Activated naive CD4-positive, alpha-beta T cell treated with anti-CD3 and anti-CD28 coated beads, Interleukin-2, amount 50 U/mL, for 72 hours (primary cell): ENCODE data around the gene ZNF618. TPM values are rescaled to one million over a fixed set of nuclear protein-coding genes. Genes with fewer than 3 reads are reported as not detected.
A peak's percentile ranks its signal among the peaks of the same experiment; 100 is the strongest.

Experiments used
- ATAC-seq, 2 donors: fragments of 150-1000 bp; cut with Tn5 transposase; 2 replicates each; pipeline ENCODE4 v1.10.0; 2021; ENCODE audit warnings: mild to moderate bottlenecking in 2 of 2, moderate library complexity in 2 of 2
- DNase-seq, 2 donors: peaks; one replicate each; pipeline ENCODE4 v3.0.0; 2021 to 2022; ENCODE audit warnings: low spot score in 2 of 2
- H3K27ac Mint-ChIP-seq, 2 donors: one replicate each; pipeline ENCODE4 v1.8.0; 2022; ENCODE audit warnings: mild to moderate bottlenecking in 2 of 2, mixed read lengths in 2 of 2
- H3K36me3 Mint-ChIP-seq, 2 donors: one replicate each; pipeline ENCODE4 v1.8.0; 2022; ENCODE audit warnings: mixed read lengths in 2 of 2
- H3K9me3 Mint-ChIP-seq, 2 donors: one replicate each; pipeline ENCODE4 v1.8.0; 2022; ENCODE audit warnings: mixed read lengths in 2 of 2
- total RNA-seq, 2 donors: library from RNA; stranded (reverse); gene quantifications; one replicate each; pipeline ENCODE4 v1.2.3, GENCODE V29; 2022

The ZNF618 gene
- total RNA-seq, 2 donors from 2014 or later, result 0.08 to 0.09 TPM

- Mint-ChIP-seq H3K9me3 (peaks cover 0 to 2% of the 10 kb centered on the region in 2 donors), H3K27ac (no peak overlapping the region), H3K36me3 (no peaks in the 10 kb centered on the region)
- ATAC-seq (no peak), DNase-seq (no peak)
Observed at GRCh38 chr9:113898596-113898995, 22.5 kb downstream of the ZNF618 start.

GRCh38 chr9:113899205-113899604 lies 23.1 kb downstream of the ZNF618 start:
- Mint-ChIP-seq H3K9me3 (peaks cover 5 to 6% of the 10 kb centered on the region in 2 donors), H3K27ac (no peak overlapping the region), H3K36me3 (no peaks in the 10 kb centered on the region)
- ATAC-seq, result no peak
- no peak for DNase-seq

DNA sequence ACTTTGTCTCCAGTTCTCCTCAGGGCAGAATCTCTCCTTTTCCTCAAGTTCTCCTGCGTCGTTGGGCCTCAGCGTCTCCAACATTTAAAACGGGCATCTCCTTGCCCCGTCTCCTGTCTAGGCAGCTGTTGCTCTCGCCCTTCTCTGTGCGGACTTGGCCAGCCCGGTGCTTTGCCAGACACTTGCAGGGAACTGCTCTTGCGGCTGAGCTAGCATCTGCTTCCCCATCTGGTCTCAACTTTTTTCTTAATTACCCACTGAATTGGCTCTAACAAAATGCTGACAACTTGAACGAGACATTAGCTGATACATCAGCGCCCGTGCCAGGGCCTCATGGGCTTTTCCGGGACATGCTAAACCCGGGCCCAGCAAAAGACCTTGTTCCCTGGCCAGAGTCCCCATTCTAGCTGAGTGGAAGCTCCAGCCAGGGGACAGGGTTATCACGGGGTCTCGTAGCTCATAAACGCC lies 25.1 kb downstream of the ZNF618 start:
- DNase-seq, result no peak
- Mint-ChIP-seq H3K9me3 (peaks cover 6 to 14% of the 10 kb centered on the region in 2 donors), H3K27ac (no peak overlapping the region), H3K36me3 (no peaks in the 10 kb centered on the region)
- no peak for ATAC-seq

DNA sequence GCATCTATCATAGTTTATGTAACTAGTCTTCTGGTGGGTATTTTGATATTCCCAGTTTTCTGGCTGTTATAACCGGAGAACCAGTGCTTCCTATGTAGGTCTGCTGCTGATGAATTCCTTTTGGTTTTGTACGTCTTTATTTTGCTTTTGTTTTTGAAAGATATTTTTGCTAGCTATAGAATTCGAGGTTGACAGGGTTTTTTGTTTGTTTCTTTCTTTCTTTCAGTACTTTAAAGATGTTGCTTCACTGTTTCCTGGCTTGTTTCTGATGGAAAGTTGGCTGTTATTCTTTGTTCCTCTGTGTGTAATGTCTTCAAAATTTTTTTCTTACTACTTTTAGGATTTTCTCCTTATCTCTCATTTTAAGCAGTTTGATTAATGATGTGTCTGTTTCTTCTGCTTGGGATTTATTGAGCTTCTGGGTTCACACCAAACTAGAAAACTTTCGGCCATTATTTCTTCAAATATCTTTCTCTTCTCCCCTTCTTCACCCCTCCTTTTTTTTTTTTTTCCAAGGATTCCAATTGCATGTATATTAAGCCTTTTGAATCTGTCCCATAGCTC lies 27.5 kb downstream of the ZNF618 start:
- DNase-seq (no peak), ATAC-seq (no peak)
- no peak overlapping the region for H3K27ac Mint-ChIP-seq
- peaks cover 6 to 14% of the 10 kb centered on the region in 2 donors for H3K9me3 Mint-ChIP-seq
- no peaks in the 10 kb centered on the region for H3K36me3 Mint-ChIP-seq

GRCh38 chr9:113906411-113907110 lies 30.5 kb downstream of the ZNF618 start:
- Mint-ChIP-seq H3K9me3 (peaks cover 6 to 14% of the 10 kb centered on the region in 2 donors), H3K36me3 (no peaks in the 10 kb centered on the region), H3K27ac (no peak overlapping the region)
- no peak for ATAC-seq
- DNase-seq, result no peak

DNA sequence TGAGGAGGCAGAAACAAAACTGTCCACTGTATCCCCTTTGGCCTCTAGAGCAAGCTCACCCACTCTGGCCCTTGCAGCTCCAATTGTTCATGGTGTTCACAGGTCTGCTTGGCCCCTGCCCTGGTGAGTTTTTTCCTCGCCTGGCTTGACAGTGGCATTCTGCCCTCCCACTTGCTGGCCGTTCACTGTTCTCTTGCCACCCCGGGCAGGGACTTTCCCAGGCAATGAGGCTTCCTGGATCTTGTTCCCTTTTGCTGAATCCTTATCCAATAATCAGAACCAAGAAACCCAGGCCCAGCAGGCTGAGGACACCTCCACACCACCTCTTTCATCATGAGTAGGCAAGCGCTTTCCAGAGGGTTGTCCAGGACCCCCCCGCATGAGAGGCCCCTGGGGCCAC lies 31.2 kb downstream of the ZNF618 start:
- H3K36me3 Mint-ChIP-seq, result no peaks in the 10 kb centered on the region

DNA sequence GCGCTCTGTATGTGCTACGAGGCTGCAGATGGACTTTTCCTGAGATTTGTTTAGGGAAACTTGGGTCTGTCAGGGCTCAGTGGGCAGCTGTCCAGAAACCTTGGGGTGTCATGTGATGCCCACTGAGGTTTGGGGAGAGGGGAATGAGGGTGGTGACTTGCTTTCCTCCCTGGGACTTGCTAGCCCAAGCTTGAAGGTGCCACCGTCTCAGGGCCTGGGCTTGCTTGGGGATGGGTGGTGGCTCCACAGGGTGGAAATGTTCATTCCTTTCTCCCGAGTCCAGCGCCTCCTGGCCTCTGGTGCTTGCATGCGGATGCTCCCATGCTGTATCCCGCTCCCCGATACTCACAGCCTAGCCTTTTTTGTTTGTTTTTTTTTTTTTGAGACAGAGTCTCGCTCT lies 33.3 kb downstream of the ZNF618 start:
- Mint-ChIP-seq H3K9me3 (peaks cover 0 to 9% of the 10 kb centered on the region in 2 donors), H3K36me3 (no peaks in the 10 kb centered on the region), H3K27ac (no peak overlapping the region)
- DNase-seq (no peak), ATAC-seq (no peak)

More for the DNA sequence above, 31.2 kb downstream of the ZNF618 start:
- no peak for DNase-seq
- ATAC-seq, result no peak
- H3K9me3 Mint-ChIP-seq, result peaks cover 6 to 14% of the 10 kb centered on the region in 2 donors
- no peak overlapping the region for H3K27ac Mint-ChIP-seq

GRCh38 chr9:113910036-113910639 lies 34.0 kb downstream of the ZNF618 start:
- ATAC-seq (no peak), DNase-seq (no peak)
- Mint-ChIP-seq H3K36me3 (no peaks in the 10 kb centered on the region), H3K27ac (no peak overlapping the region), H3K9me3 (peaks cover 0 to 4% of the 10 kb centered on the region in 2 donors)

- Mint-ChIP-seq H3K27ac (no peak overlapping the region), H3K36me3 (no peaks in the 10 kb centered on the region), H3K9me3 (no peaks in the 10 kb centered on the region)
- DNase-seq (no peak), ATAC-seq (no peak)
Observed at GRCh38 chr9:113911850-113912557, 35.9 kb downstream of the ZNF618 start.

- no peaks in the 10 kb centered on the region for H3K9me3 Mint-ChIP-seq
- no peak for DNase-seq
- no peak overlapping the region for H3K27ac Mint-ChIP-seq
- ATAC-seq, result no peak
- no peaks in the 10 kb centered on the region for H3K36me3 Mint-ChIP-seq
Observed at GRCh38 chr9:113912816-113913215, 36.7 kb downstream of the ZNF618 start.

GRCh38 chr9:113913426-113914195 lies 37.5 kb downstream of the ZNF618 start:
- Mint-ChIP-seq H3K27ac (no peak overlapping the region), H3K9me3 (no peaks in the 10 kb centered on the region), H3K36me3 (no peaks in the 10 kb centered on the region)
- DNase-seq, result no peak
- no peak for ATAC-seq

DNA sequence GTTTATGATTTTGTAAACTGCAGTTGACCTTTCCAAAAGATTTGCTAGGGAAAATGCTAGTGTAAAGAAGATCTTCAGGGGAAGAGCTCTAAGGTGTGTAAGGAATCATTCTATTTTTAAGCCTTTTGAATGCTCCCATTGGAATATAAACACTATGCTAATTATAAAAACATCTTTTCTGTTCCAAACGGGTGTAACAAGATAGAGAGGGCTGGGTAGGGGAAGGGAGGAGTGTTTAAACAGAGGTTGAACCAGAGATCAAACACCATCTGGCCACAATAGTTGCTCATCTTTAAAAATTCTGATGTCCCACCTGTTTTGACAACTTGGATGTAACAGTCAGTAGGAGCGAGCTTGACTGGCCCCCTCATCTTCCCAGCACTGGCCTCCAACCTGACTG lies 38.4 kb downstream of the ZNF618 start:
- no peak overlapping the region for H3K27ac Mint-ChIP-seq

DNA sequence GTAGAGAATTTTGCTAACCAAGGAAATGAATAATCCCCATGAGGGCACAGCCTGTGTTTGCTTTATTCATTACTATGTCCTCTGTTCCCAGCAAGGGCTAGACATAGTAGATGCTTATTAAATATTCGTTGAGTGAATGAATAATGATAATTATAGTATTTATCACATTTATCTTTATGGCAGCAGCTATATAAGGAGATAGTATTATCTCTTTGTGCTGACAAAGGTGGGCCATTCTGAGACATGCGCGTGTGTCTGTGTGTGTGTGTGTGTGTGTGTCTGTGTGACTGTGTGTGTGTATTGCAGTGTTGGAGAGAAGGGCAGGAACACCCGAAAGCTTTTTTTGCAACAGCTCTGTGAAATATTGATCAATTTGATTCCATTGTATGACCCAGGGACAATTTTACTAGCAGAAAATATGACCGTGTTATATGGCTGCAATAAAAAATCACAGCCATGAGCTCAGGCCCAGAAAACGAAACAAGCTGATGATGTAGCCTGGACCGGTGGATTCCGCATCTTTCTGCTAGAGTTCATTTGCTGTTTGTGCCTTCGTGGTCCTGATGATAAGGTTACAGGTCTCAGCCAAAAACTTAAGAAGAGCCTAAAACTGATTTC lies 39.8 kb downstream of the ZNF618 start:
- DNase-seq (no peak), ATAC-seq (no peak)
- Mint-ChIP-seq H3K36me3 (no peaks in the 10 kb centered on the region), H3K9me3 (no peaks in the 10 kb centered on the region), H3K27ac (no peak overlapping the region)

More for the DNA sequence above, 38.4 kb downstream of the ZNF618 start:
- H3K9me3 Mint-ChIP-seq, result no peaks in the 10 kb centered on the region
- no peaks in the 10 kb centered on the region for H3K36me3 Mint-ChIP-seq
- ATAC-seq, result no peak
- no peak for DNase-seq

GRCh38 chr9:113916931-113917330 lies 40.8 kb downstream of the ZNF618 start:
- no peak for ATAC-seq
- Mint-ChIP-seq H3K9me3 (no peaks in the 10 kb centered on the region), H3K36me3 (no peaks in the 10 kb centered on the region), H3K27ac (no peak overlapping the region)
- no peak for DNase-seq

- ATAC-seq (no peak), DNase-seq (no peak)
- no peaks in the 10 kb centered on the region for H3K9me3 Mint-ChIP-seq
- H3K27ac Mint-ChIP-seq, result peak overlapping the region in 1 of 2 donors; percentile 41
- H3K36me3 Mint-ChIP-seq, result no peaks in the 10 kb centered on the region
Observed at GRCh38 chr9:113918697-113919350, 42.7 kb downstream of the ZNF618 start.

GRCh38 chr9:113919382-113919781 lies 43.3 kb downstream of the ZNF618 start:
- Mint-ChIP-seq H3K9me3 (peaks cover 0 to 2% of the 10 kb centered on the region in 2 donors), H3K27ac (no peak overlapping the region), H3K36me3 (no peaks in the 10 kb centered on the region)
- DNase-seq, result no peak
- no peak for ATAC-seq
